ENCODE results near the gene ALDH18A1.

Gene ALDH18A1

DNA sequence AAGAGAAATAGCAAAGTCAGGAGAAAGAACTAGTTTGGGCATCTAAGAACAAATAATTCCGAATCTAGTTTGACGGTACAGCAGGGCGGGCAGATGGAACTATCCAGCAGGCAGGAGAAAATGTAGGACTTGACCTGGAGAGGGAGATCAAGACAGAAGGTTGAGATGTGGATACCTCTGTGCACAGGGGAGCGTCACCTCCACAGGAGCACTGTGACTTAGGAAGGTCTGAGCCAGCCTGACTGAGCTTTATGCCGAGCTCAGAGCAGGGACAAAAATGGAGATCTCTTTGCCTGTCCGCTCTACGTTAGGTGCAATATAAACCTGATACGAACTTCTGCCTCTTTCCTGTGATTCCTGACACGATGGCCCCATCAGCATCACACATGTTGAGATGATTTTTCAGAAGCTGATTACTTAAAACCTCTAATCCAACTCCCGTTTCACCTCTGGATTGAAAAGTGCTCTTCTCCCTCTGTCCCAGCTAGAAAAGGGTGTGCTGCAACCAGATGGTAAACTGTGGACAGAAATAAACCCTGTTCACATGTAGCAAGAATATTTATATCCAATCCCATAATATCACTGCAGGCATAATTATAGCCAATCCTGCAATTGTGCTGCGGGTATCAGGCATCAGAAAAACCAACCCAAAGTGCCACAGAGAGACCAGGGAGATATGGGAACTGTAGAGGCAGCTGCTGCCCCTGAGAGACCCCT, 81.7 kb downstream of the ALDH18A1 start:
- no peak for DNase-seq

DNA sequence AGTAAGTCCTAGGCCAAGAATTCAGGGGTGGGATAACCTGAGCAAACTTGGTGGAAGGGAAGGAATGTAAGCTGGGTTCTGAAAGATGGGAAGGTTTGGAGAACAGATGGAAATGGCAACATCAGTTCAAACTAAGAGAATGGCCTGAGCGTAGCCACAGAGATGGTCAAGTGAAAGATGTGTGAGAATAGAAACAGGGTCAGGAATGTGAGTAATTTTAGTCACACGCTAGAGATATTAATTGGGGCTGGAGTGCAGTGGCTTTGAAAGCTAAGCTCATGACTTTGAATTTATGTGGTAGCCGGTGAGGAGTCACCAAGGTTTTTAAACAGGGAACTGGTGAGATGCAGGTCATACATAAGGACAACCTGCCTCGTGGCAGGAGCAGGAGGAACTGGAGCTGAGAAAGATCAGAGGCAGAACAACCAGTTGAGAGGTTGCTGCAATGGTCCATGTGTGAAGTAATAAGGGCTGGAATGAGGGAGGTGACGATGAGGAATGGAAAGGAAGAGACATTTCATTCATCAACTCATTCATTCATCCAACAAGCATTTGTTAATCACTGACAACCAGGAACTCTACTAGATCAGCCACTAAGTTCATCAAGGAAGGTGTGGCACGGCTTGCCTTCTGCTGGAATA, 82.4 kb downstream of the ALDH18A1 start:
- DNase-seq = no peak

DNA sequence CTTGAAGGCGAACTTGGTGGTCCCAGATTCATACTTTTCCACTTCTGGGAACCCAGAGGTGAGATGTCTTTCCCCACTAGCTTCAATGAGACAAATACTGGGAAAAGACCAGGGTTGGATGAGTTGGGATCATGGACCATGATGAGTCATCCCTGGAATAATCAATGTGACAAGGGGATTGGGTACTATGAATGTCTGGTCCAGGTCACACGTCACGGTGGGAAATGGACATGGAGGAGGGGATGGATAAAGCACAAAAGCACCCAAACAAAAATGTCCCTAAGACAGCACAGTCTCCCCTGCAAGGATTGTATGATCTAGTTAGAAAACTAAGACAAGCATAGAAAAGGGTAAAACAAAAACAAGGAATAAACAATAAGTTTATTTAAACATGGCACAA, 83.0 kb downstream of the ALDH18A1 start:
- no peak for DNase-seq

DNA sequence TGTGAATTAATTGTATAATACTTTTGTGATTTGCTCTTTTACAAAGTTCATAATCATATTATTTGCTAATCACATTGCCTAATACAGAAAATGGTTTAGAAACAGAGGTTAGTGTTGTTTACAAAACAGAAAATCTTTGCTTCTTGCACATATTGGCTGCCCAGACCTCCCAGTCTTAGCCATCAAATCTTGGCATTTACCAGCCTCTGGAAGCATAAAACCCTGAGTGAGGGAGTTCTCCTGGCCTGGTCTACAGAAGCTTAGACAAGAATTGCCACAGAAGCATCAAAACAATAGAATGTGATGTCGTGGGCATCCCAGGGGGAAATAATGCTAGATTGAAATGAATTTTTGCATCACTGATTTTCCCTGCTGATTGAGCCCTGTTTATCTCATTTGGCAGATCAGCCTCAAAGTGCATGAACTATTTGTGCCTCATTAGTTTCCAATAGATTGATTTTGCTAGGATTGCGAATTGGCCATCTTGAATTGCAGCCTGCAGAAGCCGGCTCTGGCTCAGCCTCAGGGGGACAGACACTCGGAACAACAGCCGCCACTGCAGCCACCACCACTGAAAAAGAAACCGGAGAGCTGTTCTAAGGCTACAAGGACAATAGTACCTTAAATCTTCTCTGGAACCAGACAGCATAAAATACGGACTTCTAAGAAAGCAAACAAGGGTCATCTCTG, 84.2 kb downstream of the ALDH18A1 start:
- no peak for DNase-seq

DNA sequence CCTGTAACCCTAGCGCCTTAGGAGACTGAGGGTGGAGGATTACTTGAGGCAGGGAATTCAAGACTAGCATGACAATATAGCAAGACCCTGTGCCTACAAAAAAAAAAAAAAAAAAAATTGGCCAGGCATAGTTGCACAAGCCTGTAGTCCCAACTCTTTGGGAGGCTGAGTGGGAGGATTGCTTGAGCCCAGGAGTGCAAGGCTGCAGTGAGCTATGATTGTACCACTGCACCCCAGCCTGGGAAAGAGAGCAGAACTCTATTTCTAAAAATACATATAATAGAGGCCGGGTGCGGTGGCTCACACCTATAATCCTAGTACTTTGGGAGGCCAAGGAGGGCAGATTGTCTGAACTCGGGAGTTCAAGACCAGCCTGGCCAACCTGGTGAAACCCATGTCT, 85.1 kb downstream of the ALDH18A1 start:
- DNase-seq = no peak

DNA sequence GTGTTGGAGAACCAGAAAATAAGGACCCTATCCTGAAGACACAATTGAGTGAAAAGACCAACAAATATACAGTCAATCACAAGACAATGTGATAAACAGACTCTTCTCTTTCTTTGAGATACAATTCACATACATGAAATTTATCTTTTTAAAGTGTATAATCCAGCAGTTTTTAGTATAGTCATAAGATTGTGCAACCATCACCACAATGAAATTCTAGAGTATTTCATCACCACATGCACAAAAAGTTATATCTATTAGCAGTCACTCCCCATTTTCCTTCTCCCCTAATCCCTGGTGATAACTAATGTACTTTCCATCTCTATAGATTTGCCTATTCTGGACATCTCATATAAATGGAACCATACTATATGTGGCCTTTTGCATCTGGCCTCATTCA, 87.1 kb downstream of the ALDH18A1 start:
- no peak for DNase-seq

DNA sequence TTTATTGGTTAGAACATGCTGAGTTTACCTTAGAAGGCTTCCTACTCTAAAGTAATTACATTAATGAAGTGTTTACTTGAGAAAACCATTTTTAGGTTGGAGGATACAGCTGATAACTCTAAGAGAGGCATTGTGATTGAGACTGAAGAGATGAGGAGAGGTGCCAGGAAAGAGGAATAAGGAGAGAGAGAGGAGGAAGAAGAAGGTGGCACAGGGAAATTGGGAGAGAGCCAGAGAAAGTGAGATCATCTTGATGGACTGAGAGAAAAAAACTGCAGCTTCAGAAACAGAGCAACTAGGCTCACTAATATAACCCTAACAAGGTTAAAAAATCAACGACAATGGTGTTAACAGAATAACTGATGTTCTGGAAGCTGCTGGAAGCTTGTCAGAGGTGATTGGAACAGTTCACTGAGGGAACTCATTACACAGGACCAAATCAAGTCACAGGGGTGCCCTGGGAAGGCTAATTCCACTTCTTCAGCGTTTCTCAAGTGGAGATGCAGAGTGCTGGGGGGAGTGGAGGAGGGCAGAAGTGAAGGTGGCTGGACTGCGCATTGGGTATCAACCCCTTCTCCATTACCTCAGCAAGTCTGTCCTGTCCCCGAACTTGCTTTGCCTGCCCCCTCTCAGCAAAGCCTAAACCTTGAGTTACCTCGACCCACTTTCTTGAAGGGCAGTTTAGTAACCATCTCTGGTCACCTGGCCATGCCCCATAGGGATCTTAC, 88.4 kb downstream of the ALDH18A1 start:
- DNase-seq = no peak

DNA sequence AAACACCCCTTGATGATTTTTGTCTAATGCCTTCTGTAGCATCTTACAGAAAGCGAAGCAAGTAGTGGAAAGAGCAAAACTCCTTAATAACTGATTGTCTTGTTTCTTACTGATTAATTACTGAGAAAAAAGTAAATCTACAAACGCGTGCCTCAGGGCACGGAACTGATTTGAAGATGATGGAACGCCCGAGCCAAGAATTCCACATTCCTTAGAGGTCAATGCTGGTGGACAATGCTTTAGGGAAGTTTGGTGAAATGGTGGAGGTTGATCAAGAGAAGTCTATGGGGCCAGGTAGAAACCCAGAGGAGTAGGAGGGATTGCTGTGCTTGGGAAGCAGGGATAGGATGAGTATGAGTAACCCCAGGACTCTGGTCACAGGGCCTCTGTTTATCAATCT, 90.4 kb downstream of the ALDH18A1 start:
- DNase-seq = no peak

DNA sequence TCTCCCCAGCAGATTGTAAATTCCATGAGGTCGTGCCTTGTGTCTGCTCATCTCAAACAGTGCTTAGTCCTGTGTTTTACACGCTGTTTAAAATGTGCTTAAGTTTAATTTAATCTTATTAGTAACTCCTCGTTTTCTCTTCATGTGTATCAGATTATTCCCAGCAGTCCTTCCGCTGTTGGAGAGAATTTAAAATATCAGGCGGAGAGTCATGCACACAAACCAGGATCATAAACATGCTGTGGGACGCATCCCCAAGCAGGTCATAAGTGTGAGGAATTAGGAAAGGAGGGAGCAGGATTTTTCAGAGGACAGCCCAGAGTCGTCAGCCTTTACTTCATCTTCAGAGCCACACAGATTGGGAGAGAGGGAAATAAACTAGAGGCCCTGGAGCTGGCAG, 91.2 kb downstream of the ALDH18A1 start:
- DNase-seq = no peak

DNA sequence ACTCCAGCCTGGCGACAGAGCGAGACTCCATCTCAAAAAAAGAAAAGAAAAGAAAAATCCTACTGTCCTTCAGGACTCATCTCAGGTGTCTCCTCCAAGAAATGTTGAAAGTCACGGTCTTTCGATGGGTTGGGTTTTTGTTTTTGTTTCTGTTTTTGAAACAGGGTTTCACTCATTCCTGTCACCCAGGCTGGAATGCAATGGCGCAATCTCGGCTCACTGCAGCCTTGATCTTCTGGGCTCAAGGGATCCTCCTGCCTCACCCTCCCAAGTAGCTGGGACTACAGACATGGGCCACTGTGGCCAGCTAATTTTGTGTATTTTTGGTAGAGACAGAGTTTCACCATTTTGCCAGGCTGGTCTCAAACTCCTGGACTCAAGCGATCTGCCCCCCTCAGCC, 92.2 kb downstream of the ALDH18A1 start:
- DNase-seq = no peak

DNA sequence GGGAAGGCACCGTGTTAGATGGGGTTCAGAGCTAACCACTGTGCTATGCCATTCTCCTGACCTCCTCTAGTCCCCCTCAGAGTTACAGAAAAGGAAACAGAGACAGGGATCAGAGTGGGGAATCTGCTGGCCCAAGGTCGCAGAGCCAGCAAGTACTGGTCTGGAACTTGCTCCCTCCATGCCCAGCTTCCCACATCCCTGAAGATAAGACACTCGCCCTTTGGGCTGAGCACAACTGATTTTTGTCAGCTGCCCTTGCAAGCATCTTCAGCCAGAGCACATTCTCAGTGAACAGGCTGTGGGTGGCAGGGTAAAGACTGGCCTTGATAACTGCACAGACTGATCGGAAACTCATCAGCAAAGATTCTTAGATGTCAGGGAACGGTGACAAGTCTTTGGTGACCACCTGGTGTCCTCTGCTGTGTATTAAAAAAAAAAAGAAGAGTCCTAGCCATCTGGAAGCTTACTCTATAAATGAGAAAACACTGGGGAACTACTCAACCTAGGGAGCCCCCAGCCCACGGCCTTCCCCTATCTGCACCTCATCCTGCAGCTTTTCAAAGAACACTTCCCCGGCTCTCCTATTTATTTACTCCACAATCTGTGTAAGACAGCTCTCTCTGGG, 94.1 kb downstream of the ALDH18A1 start:
- no peak for DNase-seq

DNA sequence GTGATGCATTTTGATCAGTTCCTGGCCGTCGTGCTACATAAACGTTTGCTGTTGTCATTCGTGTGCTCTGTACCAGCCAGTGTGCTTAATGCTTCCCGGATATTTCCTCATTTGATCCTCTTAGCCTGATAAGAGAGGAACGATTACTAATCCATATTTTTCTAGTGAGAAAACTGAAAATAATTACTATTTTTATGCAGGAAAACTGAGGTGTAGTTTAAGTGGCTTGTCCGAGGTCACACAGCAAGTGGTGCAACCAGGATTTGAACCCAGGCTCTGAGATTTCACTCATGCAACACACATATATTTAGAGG, 94.7 kb downstream of the ALDH18A1 start:
- DNase-seq = no peak

DNA sequence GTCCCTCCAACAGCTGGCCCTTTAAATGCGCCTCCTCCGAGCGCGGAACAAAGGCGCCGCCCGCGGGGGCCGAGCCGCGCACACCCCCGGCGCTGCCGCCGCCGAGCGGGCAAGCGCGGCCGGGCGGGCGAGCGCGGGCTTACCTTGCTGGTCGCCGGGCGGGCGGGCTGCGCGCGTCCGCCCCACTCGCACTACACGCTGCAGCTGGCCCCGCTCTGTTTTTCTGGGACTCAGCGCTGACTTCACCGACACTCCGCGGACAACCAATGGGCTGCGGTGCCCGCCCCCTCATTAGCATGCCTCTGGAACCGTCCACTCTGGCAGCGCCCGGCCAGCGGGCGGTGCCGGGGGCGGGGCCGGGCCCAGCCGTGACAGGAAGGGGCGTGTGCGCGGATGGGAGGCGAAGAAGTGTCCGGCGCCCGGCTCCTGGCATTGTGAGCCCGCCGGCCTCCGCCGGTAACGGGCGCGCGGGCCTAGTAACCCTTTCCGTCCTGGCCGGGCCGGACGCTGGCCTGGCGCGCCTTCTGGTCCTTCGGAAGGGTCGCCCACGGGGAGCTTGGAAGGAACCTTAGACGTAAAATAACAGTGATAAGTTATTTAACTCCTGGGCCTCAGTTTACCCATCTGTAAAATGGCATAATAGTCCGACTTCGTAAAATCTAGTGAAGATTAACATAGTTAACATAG, 95.2 kb downstream of the ALDH18A1 start, which contains the start of gene SORBS1:
TSS of gene SORBS1 (minus strand) at position 195 of the 687 bp plus-strand sequence. CDS start 120,236 bp downstream, outside the sequence.
- peak; percentile 84 for DNase-seq

DNA sequence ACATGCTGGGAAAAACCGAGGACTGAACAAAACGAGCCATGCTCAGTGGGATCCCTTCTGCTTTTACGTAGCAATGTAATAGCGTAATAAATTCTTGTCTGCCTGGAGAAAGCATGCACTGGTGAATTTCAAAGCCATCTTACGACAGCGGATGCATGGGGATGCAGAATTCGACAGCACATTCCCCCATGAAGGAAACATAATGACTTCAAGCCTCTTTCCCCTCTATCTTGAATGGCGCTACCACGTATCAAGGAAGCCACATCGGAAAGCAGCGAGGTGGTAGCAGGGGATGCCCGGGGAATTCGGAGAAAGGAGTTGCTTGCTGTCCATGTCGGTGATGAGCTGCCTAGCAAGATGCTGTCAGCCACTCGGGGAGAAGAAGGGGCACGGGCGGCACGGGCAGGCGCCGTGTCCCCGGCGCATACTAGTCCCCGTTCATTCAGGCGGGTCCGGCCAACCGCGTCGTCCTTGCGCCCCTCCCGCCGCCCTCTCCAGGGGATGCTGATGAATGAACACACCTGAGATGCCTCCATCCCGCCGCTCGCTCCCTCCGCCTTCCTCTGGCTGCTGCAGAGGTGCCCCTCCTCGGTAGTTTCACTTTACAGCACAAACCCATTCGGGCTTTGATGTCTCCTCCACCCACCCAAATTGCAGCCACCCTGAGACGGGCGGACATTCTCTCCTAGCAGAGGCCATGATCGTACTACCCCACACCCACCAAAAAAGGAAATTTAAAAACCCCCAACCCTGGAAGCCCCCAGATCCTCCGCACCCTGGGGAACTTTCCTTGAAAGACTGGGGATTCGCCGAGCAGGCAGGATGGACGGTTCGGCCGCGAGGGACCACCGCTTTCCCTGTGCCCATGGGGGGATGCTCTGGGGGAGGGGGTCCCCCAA, 96.0 kb downstream of the ALDH18A1 start:
- peak; percentile 48 for DNase-seq

DNA sequence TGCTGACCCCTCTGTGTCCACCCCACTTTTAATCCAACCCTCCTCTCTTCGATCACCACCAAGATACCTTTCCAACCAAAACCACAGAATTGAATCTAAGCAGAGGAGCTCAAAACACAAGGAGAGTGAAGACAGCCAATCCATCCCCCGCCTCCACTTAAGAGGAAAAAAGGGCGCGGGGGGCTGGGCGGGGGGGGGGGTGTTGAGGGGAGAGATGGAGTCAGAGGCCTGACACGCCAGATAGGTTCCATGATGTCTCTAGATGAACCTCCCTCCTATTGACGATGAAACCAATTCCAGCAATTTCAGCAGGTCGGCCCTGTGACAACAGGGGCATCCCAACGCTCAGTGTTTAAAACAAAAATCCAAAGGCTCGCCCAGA, 96.6 kb downstream of the ALDH18A1 start:
- DNase-seq = no peak

DNA sequence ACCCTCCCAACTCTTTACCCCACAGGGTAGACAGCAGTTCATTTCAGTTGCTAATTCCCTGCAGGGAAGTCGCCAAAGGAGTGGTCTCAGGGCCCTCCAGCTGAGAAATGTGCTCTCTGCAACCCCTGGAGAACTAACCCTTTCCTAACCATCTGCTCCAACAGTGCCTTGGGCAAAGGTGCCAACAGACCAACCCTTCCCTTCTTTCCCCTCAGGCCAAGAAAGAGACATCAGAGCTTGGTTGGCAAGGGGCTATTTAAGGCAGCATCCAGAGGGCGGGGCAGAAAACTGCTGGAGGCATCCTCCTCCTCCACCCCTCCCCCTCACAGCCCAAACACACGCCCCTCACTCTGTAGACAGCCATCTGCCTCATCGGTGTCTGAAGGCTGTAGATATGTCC, 97.0 kb downstream of the ALDH18A1 start:
- no peak for DNase-seq

DNA sequence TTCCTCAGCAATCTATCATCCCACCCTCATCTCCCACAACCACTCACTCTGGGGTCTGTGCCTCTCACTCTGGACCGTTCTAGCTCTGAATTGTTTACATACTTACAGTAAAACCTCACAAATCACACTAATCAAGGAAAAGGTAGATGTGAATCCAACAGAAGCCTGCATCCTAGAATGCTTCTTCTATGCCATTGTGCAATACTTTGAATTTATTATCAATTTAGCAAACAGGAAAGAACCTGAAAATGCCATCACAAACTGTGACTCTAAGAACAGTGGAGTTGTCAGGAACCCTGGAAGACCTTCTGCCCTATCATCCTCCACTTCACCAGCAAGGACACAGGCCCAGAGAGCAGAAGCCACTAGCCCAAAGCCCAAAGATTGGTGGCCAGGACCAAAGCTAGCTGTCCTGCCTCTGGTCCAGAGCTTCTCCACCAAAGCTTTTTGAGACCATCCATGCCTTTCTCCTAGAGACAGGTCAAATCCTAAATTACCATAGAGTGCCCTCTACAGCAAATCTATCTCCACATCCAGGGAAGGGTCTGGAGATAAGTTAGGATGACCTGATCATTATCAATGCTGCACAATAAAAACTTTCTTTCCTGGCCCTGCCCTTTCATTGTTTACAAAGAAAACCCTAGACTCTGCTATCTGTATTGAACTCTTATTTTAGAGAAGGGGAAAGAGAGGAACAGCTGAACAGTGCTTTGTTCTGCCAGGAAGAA, 97.8 kb downstream of the ALDH18A1 start:
- no peak for DNase-seq

DNA sequence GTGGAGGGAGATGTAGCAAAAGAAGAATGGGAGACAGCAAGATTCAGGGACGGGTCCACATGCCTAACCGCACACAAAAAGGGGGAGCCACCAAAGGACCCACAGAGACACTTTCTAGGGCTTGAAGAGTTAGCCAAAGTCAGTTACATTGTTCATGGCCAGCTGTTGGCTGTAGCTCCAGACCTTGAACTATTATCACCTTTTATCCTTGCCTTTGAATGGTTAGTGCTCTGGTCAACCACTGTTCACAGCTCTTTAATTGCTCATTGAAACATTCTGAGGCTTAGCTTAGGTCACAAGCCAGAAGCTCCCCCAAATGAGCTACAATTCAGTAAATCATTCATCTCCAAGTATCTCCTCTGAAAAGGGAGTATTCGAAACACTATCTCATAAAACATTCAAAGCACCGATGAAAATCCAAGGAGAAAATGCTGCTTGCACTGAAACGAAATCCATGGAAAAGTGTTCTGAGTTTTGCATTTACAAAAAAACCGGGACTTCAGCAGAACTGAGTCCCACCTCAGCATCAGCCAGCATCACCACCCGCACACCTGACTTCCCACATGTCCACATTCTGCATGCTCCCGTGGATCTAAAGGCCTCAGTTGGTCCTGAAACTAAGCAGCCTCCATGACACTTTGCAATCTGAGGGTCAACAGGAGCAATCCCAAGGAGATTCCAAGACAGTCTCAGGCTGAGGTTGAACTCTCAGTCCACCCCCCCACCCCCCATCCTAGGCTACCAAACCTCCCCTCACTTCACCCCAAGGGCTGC, 99.3 kb downstream of the ALDH18A1 start:
- no peak for DNase-seq
